HepG2 (cell line): Measurements from ENCODE around the gene SLC6A7. TPM values are rescaled to one million over a fixed set of nuclear protein-coding genes. Genes with fewer than 3 reads are reported as not detected.

Source experiments
- ATAC-seq: fragments of 200-7000 bp; cut with Tn5 transposase; 3 replicates; pipeline ENCODE4 v1.9.1; 2020; ENCODE audit warnings: mild to moderate bottlenecking, moderate library complexity
- BruUV-seq: library from RNA; stranded (reverse); fragments of 400-500 nt; replicated peaks from 2 replicates; lab custom pipeline; 2021; lab: Mats Ljungman, UMichigan
- CTCF ChIA-PET: fragments of 300-600 bp; formaldehyde crosslinking; extraction: SDS; loops from one replicate; lab custom pipeline; 2021; ENCODE audit warnings: low total read pairs, inconsistent platforms, low intra/inter-chr PET ratio; lab: Yijun Ruan, JAX
- POLR2A ChIA-PET: fragments of 350-600 bp; sonication (Branson Sonifier 250); formaldehyde crosslinking; loops from one replicate; lab custom pipeline; 2020; ENCODE audit warnings: antibody characterized with exemption, inconsistent platforms; lab: Yijun Ruan, JAX
- DNase-seq: peaks from one replicate; pipeline ENCODE4 v3.0.0-alpha.2; 2015; ENCODE audit warnings: low spot score
- FAIRE-seq: peaks from 3 replicates; lab custom pipeline; 2011; peaks lifted over from hg19 to GRCh38; lab: Jason Lieb, UNC
- H2AFZ ChIP-seq: one replicate; pipeline ENCODE4 v1.6.1; 2011; ENCODE audit warnings: low read length, inconsistent platforms
- H3K27ac ChIP-seq: fragments of 300-600 bp; 3 replicates; pipeline ENCODE4 v1.8.0; 2011; ENCODE audit warnings: mixed run types, mild to moderate bottlenecking, mixed read lengths, low read length, inconsistent platforms; ENCODE audit not compliant: insufficient read depth; ENCODE audit errors: extremely low read length
- H3K27me3 ChIP-seq, 2 experiments: fragments of 200-600 bp in 1 of 2; 2 replicates in 1 of 2; 3 replicates in 1 of 2; pipeline versions ENCODE4 v1.6.0 to v1.8.0; 2011; ENCODE audit warnings: low read length in 2 of 2, mild to moderate bottlenecking in 2 of 2, moderate library complexity in 2 of 2, inconsistent platforms in 1 of 2; ENCODE audit not compliant: insufficient read depth in 2 of 2, control insufficient read depth in 1 of 2
- H3K36me3 ChIP-seq, 2 experiments: fragments of 200-600 bp in 1 of 2; replicated peaks in 1 of 2; 2 replicates in 1 of 2; 3 replicates in 1 of 2; pipeline versions ENCODE4 v1.5.1 to v1.8.0; 2011; ENCODE audit warnings: low read length in 2 of 2, inconsistent platforms in 1 of 2; ENCODE audit not compliant: insufficient read depth in 2 of 2, control insufficient read depth in 1 of 2
- H3K4me1 ChIP-seq: 2 replicates; pipeline ENCODE4 v1.5.1; 2012; ENCODE audit warnings: low read length, inconsistent platforms; ENCODE audit not compliant: insufficient read depth
- H3K4me2 ChIP-seq: 2 replicates; pipeline ENCODE4 v1.6.0; 2011; ENCODE audit warnings: low read depth, low read length, inconsistent platforms
- H3K4me3 ChIP-seq, 3 experiments: fragments of 200-600 bp in 1 of 3; sonication (generic), shearing (Covaris generic) in 1 of 3; replicated peaks in 1 of 3; 2 replicates each; pipeline ENCODE4 v1.5.1; 2011 to 2016; ENCODE audit warnings: low read length in 3 of 3, inconsistent platforms in 2 of 3, low read depth in 2 of 3, mild to moderate bottlenecking in 2 of 3, control low read depth in 1 of 3, mixed read lengths in 1 of 3; ENCODE audit not compliant: insufficient read depth in 1 of 3
- H3K79me2 ChIP-seq: one replicate; pipeline ENCODE4 v1.6.1; 2011; ENCODE audit warnings: low read length, inconsistent platforms; ENCODE audit not compliant: insufficient read depth
- H3K9ac ChIP-seq: 2 replicates; pipeline ENCODE4 v1.6.0; 2011; ENCODE audit warnings: mild to moderate bottlenecking, low read depth, low read length, inconsistent platforms; ENCODE audit not compliant: insufficient read depth
- H3K9me3 ChIP-seq: 2 replicates; pipeline ENCODE4 v1.5.1; 2012; ENCODE audit warnings: mild to moderate bottlenecking, low read length
- H4K20me1 ChIP-seq: 2 replicates; pipeline ENCODE4 v1.6.0; 2011; ENCODE audit warnings: inconsistent platforms, mild to moderate bottlenecking, low read length, moderate library complexity; ENCODE audit not compliant: insufficient read depth
- MAZ ChIP-seq, 2 experiments: sonication (generic) in 1 of 2; formaldehyde crosslinking in 1 of 2; IDR thresholded peaks; 2 replicates each; pipeline versions ENCODE4 v1.5.0 to v1.6.1; 2012 to 2020; ENCODE audit warnings: low read depth in 2 of 2, mild to moderate bottlenecking in 2 of 2, borderline replicate concordance in 1 of 2, improper control_type of control experiment in 1 of 2, low read length in 1 of 2, missing genetic modification reagents in 1 of 2, moderate library complexity in 1 of 2
- PHB2 ChIP-seq: fragments of 450-650 bp; IDR thresholded peaks from 2 replicates; pipeline ENCODE4 v1.6.1; 2018; ENCODE audit not compliant: partially characterized antibody
- WGBS: methylation state at CpG from one replicate; pipeline ENCODE4 v1.1.6; 2017; ENCODE audit warnings: low lambda C conversion rate; 5-methylcytosine and 5-hydroxymethylcytosine counted together
- in situ Hi-C: cut with HindIII; loops from 2 replicates; pipeline ENCODE4 v1.10.0; 2017; ENCODE audit warnings: low pct_unique_long_range_greater_than_20kb; ENCODE audit not compliant: extremely low pct_ligation_motif_present
- intact Hi-C: fragments of 100-400 bp; cut with micrococcal nuclease; formaldehyde crosslinking; loops from one replicate; pipeline ENCODE4 v1.10.0; 2022; ENCODE audit not compliant: unreplicated experiment
- polyA plus RNA-seq, 8 experiments: library from polyadenylated mRNA; depleted of rRNA in 3 of 8; stranded (reverse) in 7 of 8; unstranded in 1 of 8; fragments of >200 nt; fragmentation: Illumina TruSeq in 4 of 8; extraction: Trizol in 4 of 8; gene quantifications; 2 replicates each; pipeline versions ENCODE4 v1.2.1 to v1.2.3, GENCODE V29; 2011 to 2016; ENCODE audit warnings: low read depth in 4 of 8, missing spikeins in 1 of 8, mixed read lengths in 1 of 8; ENCODE audit not compliant: insufficient read depth in 1 of 8
- total RNA-seq, 5 experiments: library from RNA; depleted of rRNA; stranded (reverse); fragments of >200 nt; fragmentation: Illumina TruSeq; extraction: Trizol; gene quantifications; 2 replicates each; pipeline ENCODE4 v1.2.3, GENCODE V29; 2016; ENCODE audit warnings: low read depth in 1 of 5
- TF ChIP-seq, protein P1 (sequence below): sonication (generic); formaldehyde crosslinking; IDR thresholded peaks from 2 replicates; pipeline ENCODE4 v1.5.0; 2020; ENCODE audit warnings: mild to moderate bottlenecking, missing genetic modification reagents, moderate library complexity
- TF ChIP-seq, protein P2 (sequence below): sonication (generic); formaldehyde crosslinking; conservative IDR thresholded peaks from 2 replicates; pipeline ENCODE4 v1.4.0; 2020; ENCODE audit warnings: mild to moderate bottlenecking, missing genetic modification reagents, moderate library complexity

SLC6A7 gene
- total and polyA plus RNA-seq, 2 of the 13 experiments (the other 11 are each of a cell fraction or from before 2014, with no cell fraction given) = not detected

DNA sequence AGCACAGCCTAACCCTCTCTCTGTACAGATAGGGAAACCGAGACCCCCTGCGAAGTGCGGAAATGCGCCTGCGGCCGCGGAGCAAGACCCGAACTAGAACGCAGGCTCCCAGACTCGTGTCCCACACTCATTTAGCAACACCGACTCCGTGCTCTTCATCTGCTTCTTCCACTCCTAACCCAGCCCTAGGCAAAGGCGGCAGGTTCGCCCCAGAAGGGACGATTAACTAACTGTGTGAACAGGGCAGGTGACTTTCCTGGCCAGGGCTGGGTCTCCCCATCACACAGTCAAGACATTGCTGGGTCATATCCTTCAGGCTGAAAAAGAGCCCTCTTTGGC, 22.4 kb upstream of the SLC6A7 start (continued):
- TF ChIP-seq MAZ (IDR thresholded peaks at IDR 0.05; ENCODE audit: borderline replicate concordance, low read depth, low read length) (no peak), MAZ (CRISPR knock-in tag; IDR thresholded peaks at IDR 0.05; ENCODE audit: low read depth) (no peak)

DNA sequence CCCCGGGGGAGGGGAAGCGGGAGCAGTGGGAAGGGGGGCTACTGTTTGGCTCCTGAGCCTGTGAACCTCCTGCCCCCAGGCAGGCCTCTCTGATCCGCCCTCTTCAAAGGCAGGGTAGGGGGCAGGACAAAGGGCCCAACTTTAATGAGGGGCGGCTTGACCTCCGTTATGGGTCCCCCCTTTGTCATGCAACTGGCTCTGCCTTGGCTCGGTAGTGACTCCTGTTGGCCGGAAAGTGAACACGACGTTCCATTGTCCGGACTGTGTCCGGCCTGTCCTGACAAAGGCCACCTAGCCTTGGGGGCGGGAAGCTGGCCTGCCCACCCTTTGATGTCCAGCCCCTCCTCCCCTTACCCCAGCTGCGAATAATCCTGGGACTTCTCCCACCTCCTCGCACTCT, 22.0 kb upstream of the SLC6A7 start:
- Histone ChIP-seq H3K9ac (no peak overlapping the region), H3K79me2 (no peaks in the 10 kb centered on the region), H3K4me2 (no peak overlapping the region), H3K4me3 (no peak overlapping the region)
- CTCF ChIA-PET = no interaction called here
- no TSS peak for BruUV-seq
- intact Hi-C loops (no loop called here), in situ Hi-C loops (no loop called here)
- FAIRE-seq = no peak
- POLR2A ChIA-PET = no interaction called here
- TF ChIP-seq, protein P1, sequence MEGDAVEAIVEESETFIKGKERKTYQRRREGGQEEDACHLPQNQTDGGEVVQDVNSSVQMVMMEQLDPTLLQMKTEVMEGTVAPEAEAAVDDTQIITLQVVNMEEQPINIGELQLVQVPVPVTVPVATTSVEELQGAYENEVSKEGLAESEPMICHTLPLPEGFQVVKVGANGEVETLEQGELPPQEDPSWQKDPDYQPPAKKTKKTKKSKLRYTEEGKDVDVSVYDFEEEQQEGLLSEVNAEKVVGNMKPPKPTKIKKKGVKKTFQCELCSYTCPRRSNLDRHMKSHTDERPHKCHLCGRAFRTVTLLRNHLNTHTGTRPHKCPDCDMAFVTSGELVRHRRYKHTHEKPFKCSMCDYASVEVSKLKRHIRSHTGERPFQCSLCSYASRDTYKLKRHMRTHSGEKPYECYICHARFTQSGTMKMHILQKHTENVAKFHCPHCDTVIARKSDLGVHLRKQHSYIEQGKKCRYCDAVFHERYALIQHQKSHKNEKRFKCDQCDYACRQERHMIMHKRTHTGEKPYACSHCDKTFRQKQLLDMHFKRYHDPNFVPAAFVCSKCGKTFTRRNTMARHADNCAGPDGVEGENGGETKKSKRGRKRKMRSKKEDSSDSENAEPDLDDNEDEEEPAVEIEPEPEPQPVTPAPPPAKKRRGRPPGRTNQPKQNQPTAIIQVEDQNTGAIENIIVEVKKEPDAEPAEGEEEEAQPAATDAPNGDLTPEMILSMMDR (CRISPR knock-in tag) = peak; percentile 31
- TF ChIP-seq, protein P2, sequence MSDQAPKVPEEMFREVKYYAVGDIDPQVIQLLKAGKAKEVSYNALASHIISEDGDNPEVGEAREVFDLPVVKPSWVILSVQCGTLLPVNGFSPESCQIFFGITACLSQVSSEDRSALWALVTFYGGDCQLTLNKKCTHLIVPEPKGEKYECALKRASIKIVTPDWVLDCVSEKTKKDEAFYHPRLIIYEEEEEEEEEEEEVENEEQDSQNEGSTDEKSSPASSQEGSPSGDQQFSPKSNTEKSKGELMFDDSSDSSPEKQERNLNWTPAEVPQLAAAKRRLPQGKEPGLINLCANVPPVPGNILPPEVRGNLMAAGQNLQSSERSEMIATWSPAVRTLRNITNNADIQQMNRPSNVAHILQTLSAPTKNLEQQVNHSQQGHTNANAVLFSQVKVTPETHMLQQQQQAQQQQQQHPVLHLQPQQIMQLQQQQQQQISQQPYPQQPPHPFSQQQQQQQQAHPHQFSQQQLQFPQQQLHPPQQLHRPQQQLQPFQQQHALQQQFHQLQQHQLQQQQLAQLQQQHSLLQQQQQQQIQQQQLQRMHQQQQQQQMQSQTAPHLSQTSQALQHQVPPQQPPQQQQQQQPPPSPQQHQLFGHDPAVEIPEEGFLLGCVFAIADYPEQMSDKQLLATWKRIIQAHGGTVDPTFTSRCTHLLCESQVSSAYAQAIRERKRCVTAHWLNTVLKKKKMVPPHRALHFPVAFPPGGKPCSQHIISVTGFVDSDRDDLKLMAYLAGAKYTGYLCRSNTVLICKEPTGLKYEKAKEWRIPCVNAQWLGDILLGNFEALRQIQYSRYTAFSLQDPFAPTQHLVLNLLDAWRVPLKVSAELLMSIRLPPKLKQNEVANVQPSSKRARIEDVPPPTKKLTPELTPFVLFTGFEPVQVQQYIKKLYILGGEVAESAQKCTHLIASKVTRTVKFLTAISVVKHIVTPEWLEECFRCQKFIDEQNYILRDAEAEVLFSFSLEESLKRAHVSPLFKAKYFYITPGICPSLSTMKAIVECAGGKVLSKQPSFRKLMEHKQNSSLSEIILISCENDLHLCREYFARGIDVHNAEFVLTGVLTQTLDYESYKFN (CRISPR knock-in tag) = no peak
- TF ChIP-seq PHB2 = no peak
- TF ChIP-seq, all 625 proteins: peak for 1
- H2AFZ ChIP-seq = no peak overlapping the region
- WGBS = 75% methylated on average over 10 of the region's 14 CpGs
- ATAC-seq = no peak
- H3K27ac ChIP-seq = no peak overlapping the region
- no peaks in the 10 kb centered on the region for H3K9me3 ChIP-seq
- H3K27me3 ChIP-seq = peaks cover 1 to 12% of the 10 kb centered on the region in 2 experiments; a peak in 2 of 5 replicates
- H3K36me3 ChIP-seq = no peaks in the 10 kb centered on the region
- H4K20me1 ChIP-seq = no peaks in the 10 kb centered on the region
- no peak for DNase-seq
- peaks cover 26% of the 10 kb centered on the region for H3K4me1 ChIP-seq
